ENCODE data around the gene CFAP47.

DNA sequence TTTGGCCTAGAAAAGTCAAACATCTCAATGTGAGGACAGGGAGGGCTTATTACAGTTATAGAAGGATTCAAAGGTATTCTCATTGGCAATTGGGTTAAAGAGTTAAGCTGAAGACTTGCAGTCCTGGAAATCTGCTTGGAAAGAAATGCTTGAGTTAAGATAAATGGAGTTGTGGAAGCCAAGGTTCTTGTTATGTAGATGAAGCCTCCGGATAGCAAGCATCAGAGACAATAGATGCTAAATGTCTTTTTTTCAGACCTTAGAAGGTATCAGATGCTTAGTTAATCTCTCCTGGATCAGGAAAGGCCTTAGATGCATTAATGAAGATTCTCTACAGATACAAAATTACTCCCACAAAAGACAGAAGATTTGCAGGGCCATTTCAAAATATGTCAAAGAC, 299.3 kb downstream of the CFAP47 start:
- TF ChIP-seq, protein P1, sequence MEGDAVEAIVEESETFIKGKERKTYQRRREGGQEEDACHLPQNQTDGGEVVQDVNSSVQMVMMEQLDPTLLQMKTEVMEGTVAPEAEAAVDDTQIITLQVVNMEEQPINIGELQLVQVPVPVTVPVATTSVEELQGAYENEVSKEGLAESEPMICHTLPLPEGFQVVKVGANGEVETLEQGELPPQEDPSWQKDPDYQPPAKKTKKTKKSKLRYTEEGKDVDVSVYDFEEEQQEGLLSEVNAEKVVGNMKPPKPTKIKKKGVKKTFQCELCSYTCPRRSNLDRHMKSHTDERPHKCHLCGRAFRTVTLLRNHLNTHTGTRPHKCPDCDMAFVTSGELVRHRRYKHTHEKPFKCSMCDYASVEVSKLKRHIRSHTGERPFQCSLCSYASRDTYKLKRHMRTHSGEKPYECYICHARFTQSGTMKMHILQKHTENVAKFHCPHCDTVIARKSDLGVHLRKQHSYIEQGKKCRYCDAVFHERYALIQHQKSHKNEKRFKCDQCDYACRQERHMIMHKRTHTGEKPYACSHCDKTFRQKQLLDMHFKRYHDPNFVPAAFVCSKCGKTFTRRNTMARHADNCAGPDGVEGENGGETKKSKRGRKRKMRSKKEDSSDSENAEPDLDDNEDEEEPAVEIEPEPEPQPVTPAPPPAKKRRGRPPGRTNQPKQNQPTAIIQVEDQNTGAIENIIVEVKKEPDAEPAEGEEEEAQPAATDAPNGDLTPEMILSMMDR (IDR thresholded peaks at IDR 0.05): no peak
- TF ChIP-seq, protein P2, sequence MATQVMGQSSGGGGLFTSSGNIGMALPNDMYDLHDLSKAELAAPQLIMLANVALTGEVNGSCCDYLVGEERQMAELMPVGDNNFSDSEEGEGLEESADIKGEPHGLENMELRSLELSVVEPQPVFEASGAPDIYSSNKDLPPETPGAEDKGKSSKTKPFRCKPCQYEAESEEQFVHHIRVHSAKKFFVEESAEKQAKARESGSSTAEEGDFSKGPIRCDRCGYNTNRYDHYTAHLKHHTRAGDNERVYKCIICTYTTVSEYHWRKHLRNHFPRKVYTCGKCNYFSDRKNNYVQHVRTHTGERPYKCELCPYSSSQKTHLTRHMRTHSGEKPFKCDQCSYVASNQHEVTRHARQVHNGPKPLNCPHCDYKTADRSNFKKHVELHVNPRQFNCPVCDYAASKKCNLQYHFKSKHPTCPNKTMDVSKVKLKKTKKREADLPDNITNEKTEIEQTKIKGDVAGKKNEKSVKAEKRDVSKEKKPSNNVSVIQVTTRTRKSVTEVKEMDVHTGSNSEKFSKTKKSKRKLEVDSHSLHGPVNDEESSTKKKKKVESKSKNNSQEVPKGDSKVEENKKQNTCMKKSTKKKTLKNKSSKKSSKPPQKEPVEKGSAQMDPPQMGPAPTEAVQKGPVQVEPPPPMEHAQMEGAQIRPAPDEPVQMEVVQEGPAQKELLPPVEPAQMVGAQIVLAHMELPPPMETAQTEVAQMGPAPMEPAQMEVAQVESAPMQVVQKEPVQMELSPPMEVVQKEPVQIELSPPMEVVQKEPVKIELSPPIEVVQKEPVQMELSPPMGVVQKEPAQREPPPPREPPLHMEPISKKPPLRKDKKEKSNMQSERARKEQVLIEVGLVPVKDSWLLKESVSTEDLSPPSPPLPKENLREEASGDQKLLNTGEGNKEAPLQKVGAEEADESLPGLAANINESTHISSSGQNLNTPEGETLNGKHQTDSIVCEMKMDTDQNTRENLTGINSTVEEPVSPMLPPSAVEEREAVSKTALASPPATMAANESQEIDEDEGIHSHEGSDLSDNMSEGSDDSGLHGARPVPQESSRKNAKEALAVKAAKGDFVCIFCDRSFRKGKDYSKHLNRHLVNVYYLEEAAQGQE (IDR thresholded peaks at IDR 0.05; ENCODE audit: insufficient read depth in 1 of 2, low read depth in 2 of 2, low read length in 1 of 2): no peak
- TF ChIP-seq POLR2AphosphoS5 (IDR thresholded peaks at IDR 0.05; ENCODE audit: low read depth, low read length) (no peak), SIN3A (IDR thresholded peaks at IDR 0.05; ENCODE audit: borderline replicate concordance, insufficient read depth, low read depth, low read length) (no peak)

Measured in Panc1 (cell line).